D721Med (cell line): Measurements from ENCODE around the gene IRAK2.
"Not testable (repeated sequence)": the region's sequence is repeated elsewhere in the genome, so short reads cannot be mapped to it uniquely, and the experiment has no call there.

Experiments used
- DNase-seq: peaks from one replicate; pipeline ENCODE4 v3.0.0; 2011; ENCODE audit warnings: low spot score; ENCODE audit not compliant: insufficient read length
- FAIRE-seq: peaks from 2 replicates; lab custom pipeline; 2011; peaks lifted over from hg19 to GRCh38; lab: Jason Lieb, UNC
- TF ChIP-seq, protein P1 (sequence below): IDR thresholded peaks from 2 replicates; pipeline ENCODE4 v1.5.1; 2012; ENCODE audit warnings: mild to moderate bottlenecking, control low read depth; ENCODE audit not compliant: insufficient read depth; ENCODE audit errors: missing control alignments

IRAK2 gene

GRCh38 chr3:10149226-10149625 is 15.5 kb upstream of the IRAK2 start:
- FAIRE-seq (no peak), DNase-seq (no peak)
- TF ChIP-seq, protein P1, sequence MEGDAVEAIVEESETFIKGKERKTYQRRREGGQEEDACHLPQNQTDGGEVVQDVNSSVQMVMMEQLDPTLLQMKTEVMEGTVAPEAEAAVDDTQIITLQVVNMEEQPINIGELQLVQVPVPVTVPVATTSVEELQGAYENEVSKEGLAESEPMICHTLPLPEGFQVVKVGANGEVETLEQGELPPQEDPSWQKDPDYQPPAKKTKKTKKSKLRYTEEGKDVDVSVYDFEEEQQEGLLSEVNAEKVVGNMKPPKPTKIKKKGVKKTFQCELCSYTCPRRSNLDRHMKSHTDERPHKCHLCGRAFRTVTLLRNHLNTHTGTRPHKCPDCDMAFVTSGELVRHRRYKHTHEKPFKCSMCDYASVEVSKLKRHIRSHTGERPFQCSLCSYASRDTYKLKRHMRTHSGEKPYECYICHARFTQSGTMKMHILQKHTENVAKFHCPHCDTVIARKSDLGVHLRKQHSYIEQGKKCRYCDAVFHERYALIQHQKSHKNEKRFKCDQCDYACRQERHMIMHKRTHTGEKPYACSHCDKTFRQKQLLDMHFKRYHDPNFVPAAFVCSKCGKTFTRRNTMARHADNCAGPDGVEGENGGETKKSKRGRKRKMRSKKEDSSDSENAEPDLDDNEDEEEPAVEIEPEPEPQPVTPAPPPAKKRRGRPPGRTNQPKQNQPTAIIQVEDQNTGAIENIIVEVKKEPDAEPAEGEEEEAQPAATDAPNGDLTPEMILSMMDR = no peak

DNA sequence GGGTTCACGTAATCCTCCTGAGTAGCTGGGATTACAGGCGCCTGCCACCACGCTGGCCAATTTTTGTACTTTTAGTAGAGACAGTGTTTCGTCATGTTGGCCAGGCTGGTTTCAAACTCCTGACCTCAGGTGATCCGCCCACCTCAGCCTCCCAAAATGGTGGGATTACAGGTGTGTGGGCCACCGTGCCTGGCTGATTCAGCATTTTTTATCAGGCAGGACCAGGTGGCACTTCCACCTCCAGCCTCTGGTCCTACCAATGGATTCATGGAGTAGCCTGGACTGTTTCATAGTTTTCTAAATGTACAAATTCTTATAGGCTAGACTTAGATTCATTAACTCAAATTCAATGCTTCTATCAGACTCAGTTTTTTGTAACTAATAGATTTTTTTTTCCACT is 13.7 kb upstream of the IRAK2 start:
- DNase-seq (no peak), FAIRE-seq (no peak)
- TF ChIP-seq, protein P1 = no peak

DNA sequence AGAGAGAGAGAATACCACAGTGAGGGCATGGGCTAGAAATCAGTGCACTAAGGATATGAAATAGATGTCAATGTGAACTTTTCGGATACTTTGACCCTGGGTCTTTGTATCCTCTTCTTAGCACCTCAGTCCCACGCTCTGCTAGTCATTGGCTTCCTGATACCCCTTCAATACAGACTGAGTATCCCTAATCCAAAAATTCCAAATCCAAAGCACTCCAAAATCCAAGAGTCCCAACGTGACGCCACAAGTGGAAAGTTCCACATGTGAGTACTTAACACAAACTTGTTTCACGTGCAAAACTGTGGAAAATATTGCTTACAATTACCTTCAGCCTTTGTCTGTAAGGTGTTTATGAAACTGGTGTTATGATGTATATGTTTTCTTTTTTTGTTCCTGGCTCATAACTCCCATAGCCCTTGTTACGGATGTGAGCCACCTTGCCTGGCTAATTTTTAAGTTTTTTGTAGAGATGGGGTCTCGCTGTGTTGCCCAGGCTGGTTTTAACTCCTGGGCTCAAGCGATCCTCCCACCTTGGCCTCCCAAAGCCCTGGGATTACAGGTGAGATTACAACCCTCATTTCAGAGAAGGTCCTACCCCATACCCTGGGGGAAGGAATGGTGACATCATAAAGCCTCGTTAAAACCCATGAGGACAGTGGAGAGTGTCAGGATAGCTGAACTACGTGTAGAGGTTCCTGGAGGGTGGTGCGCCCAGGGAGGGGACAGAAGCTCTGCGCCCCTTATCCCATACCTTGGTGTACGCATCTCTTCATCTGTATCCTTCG is 10.2 kb upstream of the IRAK2 start:
- no peak for FAIRE-seq
- DNase-seq = no peak
- TF ChIP-seq, protein P1 = no peak

GRCh38 chr3:10155123-10155472 is 9.6 kb upstream of the IRAK2 start:
- DNase-seq = no peak
- TF ChIP-seq, protein P1 = no peak
- FAIRE-seq = no peak

DNA sequence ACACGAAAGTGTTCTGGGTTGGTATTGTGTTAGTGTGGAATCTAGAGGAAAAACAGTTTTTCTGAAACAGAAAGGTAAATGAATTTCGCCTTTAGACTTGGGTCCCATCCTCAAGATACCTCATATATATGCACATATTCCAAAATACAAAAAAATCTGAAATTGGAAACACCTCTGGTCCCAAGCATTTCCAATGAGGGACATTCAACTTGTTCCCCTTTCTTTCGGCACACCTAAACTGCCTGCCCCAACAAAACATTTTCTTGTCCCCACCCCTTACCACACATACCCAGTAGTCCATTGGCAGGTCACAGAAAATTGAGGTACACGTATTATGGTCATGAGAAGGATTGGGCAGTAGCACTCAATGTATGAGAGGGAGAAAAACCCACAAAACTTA is 9.1 kb upstream of the IRAK2 start:
- DNase-seq = no peak
- no peak for FAIRE-seq
- TF ChIP-seq, protein P1 = no peak

- no peak for DNase-seq
- TF ChIP-seq, protein P1 = no peak
- FAIRE-seq = no peak
Observed at GRCh38 chr3:10157031-10157430, 7.7 kb upstream of the IRAK2 start.

- FAIRE-seq, DNase-seq: not testable (repeated sequence)
Observed at GRCh38 chr3:10158555-10158954, 6.2 kb upstream of the IRAK2 start.
